ENCODE results near the gene SETD6.

DNA sequence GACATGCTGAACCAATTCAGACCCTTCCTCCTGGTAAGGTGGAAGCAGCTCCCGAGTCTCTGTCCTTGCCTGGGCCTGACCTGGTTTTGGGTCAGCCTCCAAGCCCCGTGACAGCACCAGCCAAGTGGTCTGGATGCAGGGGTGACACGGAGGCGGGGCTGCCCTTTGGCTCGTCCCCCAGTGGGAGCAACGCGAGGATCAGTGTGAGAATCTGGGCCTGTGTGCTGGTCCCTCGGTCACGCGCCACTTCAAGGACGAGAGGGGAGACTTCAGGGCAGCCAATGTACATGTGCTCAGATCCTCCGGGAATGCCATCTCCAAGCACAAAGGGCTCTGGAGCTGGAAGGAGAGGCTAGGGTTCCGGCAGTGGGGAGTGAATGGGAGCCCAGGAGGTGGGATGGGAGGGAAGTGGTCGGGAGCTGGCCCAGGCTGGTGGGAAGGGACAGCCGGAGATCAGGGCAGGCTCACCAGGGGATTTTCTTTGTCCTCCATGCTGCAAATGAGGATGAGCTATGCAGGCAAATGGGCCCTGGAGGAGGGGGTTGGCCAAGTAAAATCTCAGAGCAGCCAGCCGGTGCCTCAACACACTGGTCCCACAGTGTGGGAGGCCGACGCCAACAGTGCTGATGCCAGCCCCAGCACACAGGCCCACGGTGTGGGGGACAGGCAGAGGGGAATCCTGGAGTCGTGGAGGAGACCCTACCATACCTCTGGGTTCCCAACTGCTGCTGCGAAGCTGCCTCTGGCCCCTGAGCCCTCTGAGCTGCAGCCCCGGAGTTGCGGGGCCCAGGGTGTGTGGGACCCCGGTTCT is 19.6 kb upstream of the SETD6 start:
- TF ChIP-seq, protein P1, sequence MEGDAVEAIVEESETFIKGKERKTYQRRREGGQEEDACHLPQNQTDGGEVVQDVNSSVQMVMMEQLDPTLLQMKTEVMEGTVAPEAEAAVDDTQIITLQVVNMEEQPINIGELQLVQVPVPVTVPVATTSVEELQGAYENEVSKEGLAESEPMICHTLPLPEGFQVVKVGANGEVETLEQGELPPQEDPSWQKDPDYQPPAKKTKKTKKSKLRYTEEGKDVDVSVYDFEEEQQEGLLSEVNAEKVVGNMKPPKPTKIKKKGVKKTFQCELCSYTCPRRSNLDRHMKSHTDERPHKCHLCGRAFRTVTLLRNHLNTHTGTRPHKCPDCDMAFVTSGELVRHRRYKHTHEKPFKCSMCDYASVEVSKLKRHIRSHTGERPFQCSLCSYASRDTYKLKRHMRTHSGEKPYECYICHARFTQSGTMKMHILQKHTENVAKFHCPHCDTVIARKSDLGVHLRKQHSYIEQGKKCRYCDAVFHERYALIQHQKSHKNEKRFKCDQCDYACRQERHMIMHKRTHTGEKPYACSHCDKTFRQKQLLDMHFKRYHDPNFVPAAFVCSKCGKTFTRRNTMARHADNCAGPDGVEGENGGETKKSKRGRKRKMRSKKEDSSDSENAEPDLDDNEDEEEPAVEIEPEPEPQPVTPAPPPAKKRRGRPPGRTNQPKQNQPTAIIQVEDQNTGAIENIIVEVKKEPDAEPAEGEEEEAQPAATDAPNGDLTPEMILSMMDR (tag by site-specific recombination; IDR thresholded peaks at IDR 0.05), result no peak
- TF ChIP-seq ZBTB8A (tag by site-specific recombination; IDR thresholded peaks at IDR 0.05) (no peak), ZNF112 (tag by site-specific recombination; IDR thresholded peaks at IDR 0.05) (no peak), ZNF133 (tag by site-specific recombination; IDR thresholded peaks at IDR 0.05) (no peak), ZNF510 (tag by site-specific recombination; IDR thresholded peaks at IDR 0.05; ENCODE audit: insufficient replicate concordance) (no peak)
- TF ChIP-seq, protein P2, sequence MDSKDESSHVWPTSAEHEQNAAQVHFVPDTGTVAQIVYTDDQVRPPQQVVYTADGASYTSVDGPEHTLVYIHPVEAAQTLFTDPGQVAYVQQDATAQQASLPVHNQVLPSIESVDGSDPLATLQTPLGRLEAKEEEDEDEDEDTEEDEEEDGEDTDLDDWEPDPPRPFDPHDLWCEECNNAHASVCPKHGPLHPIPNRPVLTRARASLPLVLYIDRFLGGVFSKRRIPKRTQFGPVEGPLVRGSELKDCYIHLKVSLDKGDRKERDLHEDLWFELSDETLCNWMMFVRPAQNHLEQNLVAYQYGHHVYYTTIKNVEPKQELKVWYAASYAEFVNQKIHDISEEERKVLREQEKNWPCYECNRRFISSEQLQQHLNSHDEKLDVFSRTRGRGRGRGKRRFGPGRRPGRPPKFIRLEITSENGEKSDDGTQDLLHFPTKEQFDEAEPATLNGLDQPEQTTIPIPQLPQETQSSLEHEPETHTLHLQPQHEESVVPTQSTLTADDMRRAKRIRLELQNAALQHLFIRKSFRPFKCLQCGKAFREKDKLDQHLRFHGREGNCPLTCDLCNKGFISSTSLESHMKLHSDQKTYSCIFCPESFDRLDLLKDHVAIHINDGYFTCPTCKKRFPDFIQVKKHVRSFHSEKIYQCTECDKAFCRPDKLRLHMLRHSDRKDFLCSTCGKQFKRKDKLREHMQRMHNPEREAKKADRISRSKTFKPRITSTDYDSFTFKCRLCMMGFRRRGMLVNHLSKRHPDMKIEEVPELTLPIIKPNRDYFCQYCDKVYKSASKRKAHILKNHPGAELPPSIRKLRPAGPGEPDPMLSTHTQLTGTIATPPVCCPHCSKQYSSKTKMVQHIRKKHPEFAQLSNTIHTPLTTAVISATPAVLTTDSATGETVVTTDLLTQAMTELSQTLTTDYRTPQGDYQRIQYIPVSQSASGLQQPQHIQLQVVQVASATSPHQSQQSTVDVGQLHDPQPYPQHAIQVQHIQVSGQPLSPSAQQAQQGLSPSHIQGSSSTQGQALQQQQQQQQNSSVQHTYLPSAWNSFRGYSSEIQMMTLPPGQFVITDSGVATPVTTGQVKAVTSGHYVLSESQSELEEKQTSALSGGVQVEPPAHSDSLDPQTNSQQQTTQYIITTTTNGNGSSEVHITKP (tag by site-specific recombination; IDR thresholded peaks at IDR 0.05), result no peak
- TF ChIP-seq, protein P3, sequence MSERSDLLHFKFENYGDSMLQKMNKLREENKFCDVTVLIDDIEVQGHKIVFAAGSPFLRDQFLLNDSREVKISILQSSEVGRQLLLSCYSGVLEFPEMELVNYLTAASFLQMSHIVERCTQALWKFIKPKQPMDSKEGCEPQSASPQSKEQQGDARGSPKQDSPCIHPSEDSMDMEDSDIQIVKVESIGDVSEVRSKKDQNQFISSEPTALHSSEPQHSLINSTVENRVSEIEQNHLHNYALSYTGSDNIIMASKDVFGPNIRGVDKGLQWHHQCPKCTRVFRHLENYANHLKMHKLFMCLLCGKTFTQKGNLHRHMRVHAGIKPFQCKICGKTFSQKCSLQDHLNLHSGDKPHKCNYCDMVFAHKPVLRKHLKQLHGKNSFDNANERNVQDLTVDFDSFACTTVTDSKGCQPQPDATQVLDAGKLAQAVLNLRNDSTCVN (tag by site-specific recombination; optimal IDR thresholded peaks at IDR 0.05), result no peak
- TF ChIP-seq, protein P4, sequence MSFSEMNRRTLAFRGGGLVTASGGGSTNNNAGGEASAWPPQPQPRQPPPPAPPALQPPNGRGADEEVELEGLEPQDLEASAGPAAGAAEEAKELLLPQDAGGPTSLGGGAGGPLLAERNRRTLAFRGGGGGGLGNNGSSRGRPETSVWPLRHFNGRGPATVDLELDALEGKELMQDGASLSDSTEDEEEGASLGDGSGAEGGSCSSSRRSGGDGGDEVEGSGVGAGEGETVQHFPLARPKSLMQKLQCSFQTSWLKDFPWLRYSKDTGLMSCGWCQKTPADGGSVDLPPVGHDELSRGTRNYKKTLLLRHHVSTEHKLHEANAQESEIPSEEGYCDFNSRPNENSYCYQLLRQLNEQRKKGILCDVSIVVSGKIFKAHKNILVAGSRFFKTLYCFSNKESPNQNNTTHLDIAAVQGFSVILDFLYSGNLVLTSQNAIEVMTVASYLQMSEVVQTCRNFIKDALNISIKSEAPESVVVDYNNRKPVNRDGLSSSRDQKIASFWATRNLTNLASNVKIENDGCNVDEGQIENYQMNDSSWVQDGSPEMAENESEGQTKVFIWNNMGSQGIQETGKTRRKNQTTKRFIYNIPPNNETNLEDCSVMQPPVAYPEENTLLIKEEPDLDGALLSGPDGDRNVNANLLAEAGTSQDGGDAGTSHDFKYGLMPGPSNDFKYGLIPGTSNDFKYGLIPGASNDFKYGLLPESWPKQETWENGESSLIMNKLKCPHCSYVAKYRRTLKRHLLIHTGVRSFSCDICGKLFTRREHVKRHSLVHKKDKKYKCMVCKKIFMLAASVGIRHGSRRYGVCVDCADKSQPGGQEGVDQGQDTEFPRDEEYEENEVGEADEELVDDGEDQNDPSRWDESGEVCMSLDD (tag by site-specific recombination; IDR thresholded peaks at IDR 0.05), result no peak
